ENCODE results near the gene CLIC3. TPM values are rescaled to one million over a fixed set of nuclear protein-coding genes. Genes with fewer than 3 reads are reported as not detected.

Gene CLIC3
- total RNA-seq, 1 donor, result 2.5 TPM

- Histone ChIP-seq H3K27ac (ENCODE audit: low read depth, low read length) (no peak overlapping the region), H2AFZ (ENCODE audit: low read length) (no peak overlapping the region), H3K9me3 (ENCODE audit: low read depth, low read length) (no peaks in the 10 kb centered on the region), H3K36me3 (ENCODE audit: insufficient read depth, low read length) (no peaks in the 10 kb centered on the region), H3K27me3 (ENCODE audit: insufficient read depth, low read length) (no peaks in the 10 kb centered on the region), H3K79me2 (ENCODE audit: insufficient read depth, low read length) (no peaks in the 10 kb centered on the region), H4K20me1 (ENCODE audit: insufficient read depth, low read length) (no peaks in the 10 kb centered on the region), H3K4me3 (ENCODE audit: insufficient read depth, low read length) (no peak overlapping the region), H3K4me1 (ENCODE audit: insufficient read depth, low read length) (no peaks in the 10 kb centered on the region), H3K4me2 (ENCODE audit: insufficient read depth, low read length) (no peak overlapping the region)
- no peak for DNase-seq (ENCODE audit: insufficient read length, low spot score, missing footprints)
- no peak for TF ChIP-seq CTCF (IDR thresholded peaks at IDR 0.05; ENCODE audit: extremely low read depth, low read depth, low read length)
Measured at GRCh38 chr9:136957901-136958300, 38.5 kb downstream of the CLIC3 start.

- Histone ChIP-seq H3K79me2 (ENCODE audit: insufficient read depth, low read length) (no peaks in the 10 kb centered on the region), H3K27ac (ENCODE audit: low read depth, low read length) (no peak overlapping the region), H3K27me3 (ENCODE audit: insufficient read depth, low read length) (no peaks in the 10 kb centered on the region), H3K4me2 (ENCODE audit: insufficient read depth, low read length) (no peak overlapping the region), H4K20me1 (ENCODE audit: insufficient read depth, low read length) (no peaks in the 10 kb centered on the region), H3K4me1 (ENCODE audit: insufficient read depth, low read length) (no peaks in the 10 kb centered on the region), H3K9me3 (ENCODE audit: low read depth, low read length) (no peaks in the 10 kb centered on the region), H2AFZ (ENCODE audit: low read length) (no peak overlapping the region), H3K36me3 (ENCODE audit: insufficient read depth, low read length) (no peaks in the 10 kb centered on the region), H3K4me3 (ENCODE audit: insufficient read depth, low read length) (no peak overlapping the region)
- no peak for DNase-seq (ENCODE audit: insufficient read length, low spot score, missing footprints)
- TF ChIP-seq CTCF (IDR thresholded peaks at IDR 0.05; ENCODE audit: extremely low read depth, low read depth, low read length), result no peak
Measured at GRCh38 chr9:136957461-136957860, 38.9 kb downstream of the CLIC3 start.

- Histone ChIP-seq H3K4me2 (ENCODE audit: insufficient read depth, low read length) (no peak overlapping the region), H2AFZ (ENCODE audit: low read length) (no peak overlapping the region), H3K4me1 (ENCODE audit: insufficient read depth, low read length) (no peaks in the 10 kb centered on the region), H3K36me3 (ENCODE audit: insufficient read depth, low read length) (no peaks in the 10 kb centered on the region), H3K27ac (ENCODE audit: low read depth, low read length) (no peak overlapping the region), H3K79me2 (ENCODE audit: insufficient read depth, low read length) (no peaks in the 10 kb centered on the region), H3K27me3 (ENCODE audit: insufficient read depth, low read length) (no peaks in the 10 kb centered on the region), H3K4me3 (ENCODE audit: insufficient read depth, low read length) (no peak overlapping the region), H3K9me3 (ENCODE audit: low read depth, low read length) (no peaks in the 10 kb centered on the region), H4K20me1 (ENCODE audit: insufficient read depth, low read length) (no peaks in the 10 kb centered on the region)
- no peak for DNase-seq (ENCODE audit: insufficient read length, low spot score, missing footprints)
- TF ChIP-seq CTCF (IDR thresholded peaks at IDR 0.05; ENCODE audit: extremely low read depth, low read depth, low read length), result no peak
Measured at GRCh38 chr9:136956604-136957003, 39.8 kb downstream of the CLIC3 start.

GRCh38 chr9:136955943-136956335 lies 40.4 kb downstream of the CLIC3 start:
- H3K4me1 ChIP-seq (ENCODE audit: insufficient read depth, low read length), result no peaks in the 10 kb centered on the region
- H3K79me2 ChIP-seq (ENCODE audit: insufficient read depth, low read length), result no peaks in the 10 kb centered on the region
- no peak for DNase-seq (ENCODE audit: insufficient read length, low spot score, missing footprints)
- no peak overlapping the region for H3K27ac ChIP-seq (ENCODE audit: low read depth, low read length)
- no peak overlapping the region for H3K4me2 ChIP-seq (ENCODE audit: insufficient read depth, low read length)
- no peaks in the 10 kb centered on the region for H3K27me3 ChIP-seq (ENCODE audit: insufficient read depth, low read length)
- no peaks in the 10 kb centered on the region for H3K9me3 ChIP-seq (ENCODE audit: low read depth, low read length)
- no peak overlapping the region for H3K4me3 ChIP-seq (ENCODE audit: insufficient read depth, low read length)
- TF ChIP-seq CTCF (IDR thresholded peaks at IDR 0.05; ENCODE audit: extremely low read depth, low read depth, low read length), result no peak
- H2AFZ ChIP-seq (ENCODE audit: low read length), result no peak overlapping the region
- H4K20me1 ChIP-seq (ENCODE audit: insufficient read depth, low read length), result no peaks in the 10 kb centered on the region
- H3K36me3 ChIP-seq (ENCODE audit: insufficient read depth, low read length), result no peaks in the 10 kb centered on the region
